ENCODE results near the gene PRKAG1. TPM values are rescaled to one million over a fixed set of nuclear protein-coding genes. Genes with fewer than 3 reads are reported as not detected.
A peak's percentile ranks its signal among the peaks of the same experiment; 100 is the strongest.

PRKAG1 gene
- total RNA-seq, 2 donors from 2014 or later: 53.9 to 55.4 TPM

DNA sequence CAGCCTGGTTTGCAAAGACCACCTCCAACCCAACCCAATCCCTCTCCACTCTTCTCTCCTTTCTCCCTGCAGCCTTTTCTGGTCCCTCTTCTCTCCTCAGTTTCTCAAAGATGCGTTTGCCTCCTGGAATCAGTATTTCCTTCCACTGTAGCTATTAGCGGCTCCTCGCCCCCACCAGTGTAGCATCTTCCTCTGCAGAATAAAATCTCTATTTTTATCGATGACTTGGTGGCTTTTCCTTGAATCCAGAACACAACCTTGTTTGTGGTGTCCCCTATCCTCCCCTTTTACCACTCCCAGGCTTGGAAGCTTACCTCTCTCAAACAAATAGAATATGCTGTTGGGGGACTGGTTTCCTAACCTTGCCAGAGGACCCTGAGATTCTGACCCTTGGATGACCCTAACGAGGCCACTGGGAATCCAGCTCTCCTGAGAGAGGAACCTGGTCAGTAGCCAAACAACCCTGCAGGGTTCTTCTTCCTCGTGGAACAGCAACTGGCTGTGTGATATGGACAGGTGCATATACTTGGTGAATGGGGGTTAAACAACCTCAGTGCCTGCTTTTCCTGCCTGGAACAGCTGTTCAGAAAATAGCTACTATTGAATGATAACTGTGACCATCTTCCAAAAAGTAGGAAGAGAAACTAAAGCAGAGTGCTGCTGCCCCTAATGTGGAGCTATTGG, 36.0 kb downstream of the PRKAG1 start:
- no peaks in the 10 kb centered on the region for H3K9me3 ChIP-seq
- DNase-seq (ENCODE audit: low spot score): no peak
- TF ChIP-seq, protein P1, sequence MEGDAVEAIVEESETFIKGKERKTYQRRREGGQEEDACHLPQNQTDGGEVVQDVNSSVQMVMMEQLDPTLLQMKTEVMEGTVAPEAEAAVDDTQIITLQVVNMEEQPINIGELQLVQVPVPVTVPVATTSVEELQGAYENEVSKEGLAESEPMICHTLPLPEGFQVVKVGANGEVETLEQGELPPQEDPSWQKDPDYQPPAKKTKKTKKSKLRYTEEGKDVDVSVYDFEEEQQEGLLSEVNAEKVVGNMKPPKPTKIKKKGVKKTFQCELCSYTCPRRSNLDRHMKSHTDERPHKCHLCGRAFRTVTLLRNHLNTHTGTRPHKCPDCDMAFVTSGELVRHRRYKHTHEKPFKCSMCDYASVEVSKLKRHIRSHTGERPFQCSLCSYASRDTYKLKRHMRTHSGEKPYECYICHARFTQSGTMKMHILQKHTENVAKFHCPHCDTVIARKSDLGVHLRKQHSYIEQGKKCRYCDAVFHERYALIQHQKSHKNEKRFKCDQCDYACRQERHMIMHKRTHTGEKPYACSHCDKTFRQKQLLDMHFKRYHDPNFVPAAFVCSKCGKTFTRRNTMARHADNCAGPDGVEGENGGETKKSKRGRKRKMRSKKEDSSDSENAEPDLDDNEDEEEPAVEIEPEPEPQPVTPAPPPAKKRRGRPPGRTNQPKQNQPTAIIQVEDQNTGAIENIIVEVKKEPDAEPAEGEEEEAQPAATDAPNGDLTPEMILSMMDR (IDR thresholded peaks at IDR 0.05): no peak
- no peak for TF ChIP-seq POLR2AphosphoS5 (IDR thresholded peaks at IDR 0.05)
- no peak overlapping the region for H3K27ac ChIP-seq
- 56% methylated on average over 6 of the region's 6 CpGs for WGBS
- peaks cover 25% of the 10 kb centered on the region for H3K27me3 ChIP-seq (replicated peaks; ENCODE audit: insufficient read depth)
- intact Hi-C loops (cut with DNase I): no loop called here
- H3K4me3 ChIP-seq: no peak overlapping the region
- no peaks in the 10 kb centered on the region for H3K36me3 ChIP-seq
- peaks cover 12% of the 10 kb centered on the region for H3K4me1 ChIP-seq (replicated peaks)

DNA sequence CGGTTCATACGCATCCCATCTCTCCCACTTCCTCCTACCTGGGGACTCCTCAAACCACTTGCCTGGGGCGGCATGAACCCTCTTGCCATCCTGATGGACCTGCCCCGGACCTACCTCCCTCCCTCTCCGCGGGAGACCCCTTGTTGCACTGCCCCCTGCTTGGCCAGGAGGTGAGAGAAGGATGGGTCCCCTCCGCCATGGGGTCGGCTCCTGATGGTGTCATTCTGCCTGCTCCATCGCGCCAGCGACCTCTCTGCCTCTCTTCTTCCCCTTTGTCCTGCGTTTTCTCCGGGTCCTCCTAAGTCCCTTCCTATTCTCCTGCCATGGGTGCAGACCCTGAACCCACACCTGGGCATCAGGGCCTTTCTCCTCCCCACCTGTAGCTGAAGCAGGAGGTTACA, 36.8 kb downstream of the PRKAG1 start:
- peaks cover 12% of the 10 kb centered on the region for H3K4me1 ChIP-seq (replicated peaks)
- no peak for DNase-seq (ENCODE audit: low spot score)
- TF ChIP-seq, protein P1 (IDR thresholded peaks at IDR 0.05): no peak
- no peak for TF ChIP-seq POLR2A (IDR thresholded peaks at IDR 0.05)
- TF ChIP-seq POLR2AphosphoS5 (IDR thresholded peaks at IDR 0.05): no peak
- H3K27ac ChIP-seq: no peak overlapping the region
- peaks cover 25% of the 10 kb centered on the region for H3K27me3 ChIP-seq (replicated peaks; ENCODE audit: insufficient read depth)
- intact Hi-C loops (cut with DNase I): no loop called here
- H3K36me3 ChIP-seq: no peaks in the 10 kb centered on the region
- WGBS: 16% methylated on average over 13 of the region's 13 CpGs
- H3K4me3 ChIP-seq: no peak overlapping the region
- no peaks in the 10 kb centered on the region for H3K9me3 ChIP-seq

DNA sequence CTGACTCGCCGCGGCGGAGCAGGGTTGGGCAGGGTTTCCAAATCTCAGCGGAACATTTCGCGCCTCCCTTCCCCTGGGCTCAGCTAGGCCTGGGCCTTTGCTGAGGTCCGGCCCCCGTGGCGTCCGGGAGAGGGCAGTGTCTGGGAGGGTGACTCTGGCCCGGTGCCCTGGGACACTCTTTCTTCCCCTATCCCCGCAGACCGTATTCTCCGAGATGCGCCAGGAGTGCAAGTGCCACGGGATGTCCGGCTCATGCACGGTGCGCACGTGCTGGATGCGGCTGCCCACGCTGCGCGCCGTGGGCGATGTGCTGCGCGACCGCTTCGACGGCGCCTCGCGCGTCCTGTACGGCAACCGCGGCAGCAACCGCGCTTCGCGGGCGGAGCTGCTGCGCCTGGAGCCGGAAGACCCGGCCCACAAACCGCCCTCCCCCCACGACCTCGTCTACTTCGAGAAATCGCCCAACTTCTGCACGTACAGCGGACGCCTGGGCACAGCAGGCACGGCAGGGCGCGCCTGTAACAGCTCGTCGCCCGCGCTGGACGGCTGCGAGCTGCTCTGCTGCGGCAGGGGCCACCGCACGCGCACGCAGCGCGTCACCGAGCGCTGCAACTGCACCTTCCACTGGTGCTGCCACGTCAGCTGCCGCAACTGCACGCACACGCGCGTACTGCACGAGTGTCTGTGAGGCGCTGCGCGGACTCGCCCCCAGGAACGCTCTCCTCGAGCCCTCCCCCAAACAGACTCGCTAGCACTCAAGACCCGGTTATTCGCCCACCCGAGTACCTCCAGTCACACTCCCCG, 37.4 kb downstream of the PRKAG1 start:
- Histone ChIP-seq H3K27me3 (replicated peaks; ENCODE audit: insufficient read depth) (peaks cover 25% of the 10 kb centered on the region), H3K27ac (no peak overlapping the region), H3K4me1 (replicated peaks) (peaks cover 12% of the 10 kb centered on the region), H3K4me3 (peak overlapping the region; percentile 5 to 10), H3K36me3 (no peaks in the 10 kb centered on the region), H3K9me3 (no peaks in the 10 kb centered on the region)
- no peak for DNase-seq (ENCODE audit: low spot score)
- TF ChIP-seq, protein P1 (IDR thresholded peaks at IDR 0.05): no peak
- TF ChIP-seq POLR2AphosphoS5 (IDR thresholded peaks at IDR 0.05): no peak
- TF ChIP-seq POLR2A (IDR thresholded peaks at IDR 0.05): no peak
- intact Hi-C loops (cut with DNase I): no loop called here
- 5% methylated on average over 78 of the region's 91 CpGs for WGBS

DNA sequence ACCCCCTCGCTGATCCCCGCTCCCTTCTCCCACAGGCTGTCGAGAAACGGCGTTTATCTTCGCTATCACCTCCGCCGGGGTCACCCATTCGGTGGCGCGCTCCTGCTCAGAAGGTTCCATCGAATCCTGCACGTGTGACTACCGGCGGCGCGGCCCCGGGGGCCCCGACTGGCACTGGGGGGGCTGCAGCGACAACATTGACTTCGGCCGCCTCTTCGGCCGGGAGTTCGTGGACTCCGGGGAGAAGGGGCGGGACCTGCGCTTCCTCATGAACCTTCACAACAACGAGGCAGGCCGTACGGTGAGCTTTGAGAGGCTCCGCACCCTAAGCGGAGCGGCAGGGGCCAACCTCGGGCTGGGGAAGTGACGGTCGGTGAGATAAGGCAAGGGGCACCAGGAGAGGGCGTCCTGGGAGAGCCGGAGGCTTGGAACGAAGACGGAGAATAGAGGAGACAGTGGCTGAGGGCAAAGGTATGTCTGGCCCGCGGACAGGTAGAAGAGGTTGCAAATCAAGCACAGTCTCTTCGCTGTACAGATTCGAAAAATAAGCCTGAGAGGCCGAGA, 38.1 kb downstream of the PRKAG1 start:
- Histone ChIP-seq H3K27me3 (replicated peaks; ENCODE audit: insufficient read depth) (peaks cover 25% of the 10 kb centered on the region), H3K4me3 (peak overlapping the region; percentile 5 to 10), H3K36me3 (no peaks in the 10 kb centered on the region), H3K9me3 (no peaks in the 10 kb centered on the region), H3K27ac (no peak overlapping the region), H3K4me1 (replicated peaks) (peaks cover 12% of the 10 kb centered on the region)
- no peak for DNase-seq (ENCODE audit: low spot score)
- TF ChIP-seq POLR2A (IDR thresholded peaks at IDR 0.05) (no peak), POLR2AphosphoS5 (IDR thresholded peaks at IDR 0.05) (no peak)
- TF ChIP-seq, protein P1 (IDR thresholded peaks at IDR 0.05): no peak
- WGBS: 3% methylated on average over 44 of the region's 46 CpGs
- intact Hi-C loops (cut with DNase I): no loop called here
